ENCODE results near the gene USP49.
"Not testable (repeated sequence)": the region's sequence is repeated elsewhere in the genome, so short reads cannot be mapped to it uniquely, and the experiment has no call there.

USP49 gene

DNA sequence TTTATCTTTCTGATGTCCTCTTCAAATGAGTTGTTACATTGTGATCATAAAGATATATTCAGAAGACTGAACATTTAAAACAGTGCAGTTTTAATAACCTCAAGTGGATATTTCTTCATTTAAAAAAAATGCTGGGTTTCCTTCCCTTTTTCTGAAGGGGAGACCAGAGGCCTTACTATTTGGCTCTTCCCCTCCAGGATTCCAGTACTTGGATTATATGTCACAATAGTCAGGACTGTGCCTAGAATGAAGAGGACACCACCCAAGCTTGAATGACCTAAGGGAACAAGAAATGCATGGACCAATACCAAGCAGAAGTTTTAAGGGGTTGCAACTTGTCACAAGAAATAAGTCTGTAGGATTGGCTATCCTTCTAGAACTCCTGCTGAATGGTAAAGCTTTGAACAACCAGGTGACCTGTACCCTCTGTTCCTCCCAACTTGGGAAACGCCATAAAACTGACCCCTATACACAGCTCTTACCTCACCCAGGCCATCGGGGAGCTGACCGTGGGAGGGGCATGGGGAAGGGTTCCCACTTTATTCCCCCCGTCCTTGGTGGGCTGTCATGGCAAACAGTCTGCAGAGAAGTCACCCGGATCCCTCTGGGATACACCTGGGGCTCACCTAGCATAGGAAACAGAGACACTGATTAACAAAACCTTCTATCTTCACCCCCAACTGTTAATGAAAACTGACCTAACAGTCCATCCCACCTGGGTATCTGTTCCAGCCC, 117.5 kb downstream of the USP49 start:
- Mint-ChIP-seq H3K9me3 (no peaks in the 10 kb centered on the region), H3K4me1 (ENCODE audit: low read depth) (peaks cover 17% of the 10 kb centered on the region), H3K27me3 (peaks cover 4% of the 10 kb centered on the region), H3K27ac (no peak overlapping the region), H3K4me3 (no peak overlapping the region), H3K36me3 (ENCODE audit: low read depth) (peaks cover 5% of the 10 kb centered on the region)

DNA sequence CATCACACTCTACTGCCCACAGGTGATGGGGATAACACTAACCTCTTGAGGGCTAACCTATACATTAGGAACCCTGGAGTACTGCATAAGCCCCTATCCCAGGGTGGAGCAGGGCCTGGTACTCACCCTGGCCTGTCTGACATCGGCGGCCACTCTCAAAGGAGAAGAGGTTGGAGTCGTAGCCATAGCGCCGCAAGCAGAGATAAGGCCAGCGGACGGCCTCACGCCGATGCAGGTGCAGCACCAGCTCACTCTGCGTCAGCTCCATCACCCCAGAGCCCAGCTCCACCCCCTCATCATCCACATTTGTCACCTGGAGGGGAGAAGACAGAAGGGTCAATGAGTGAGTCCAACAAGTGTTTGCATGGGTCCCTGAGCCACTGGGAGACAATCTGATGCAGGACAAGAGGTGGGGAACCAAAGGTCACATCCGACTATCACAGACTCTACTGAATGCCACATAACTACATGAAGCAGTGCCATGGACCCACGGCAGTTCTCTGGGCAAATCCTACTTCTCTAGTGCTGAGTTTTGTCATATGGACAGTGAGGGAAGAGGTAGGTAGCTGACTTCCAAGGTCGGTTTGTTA, 119.8 kb downstream of the USP49 start:
- Mint-ChIP-seq H3K36me3 (ENCODE audit: low read depth) (peaks cover 18% of the 10 kb centered on the region), H3K27ac (no peak overlapping the region), H3K27me3 (no peaks in the 10 kb centered on the region), H3K9me3 (no peaks in the 10 kb centered on the region), H3K4me3 (no peak overlapping the region), H3K4me1 (ENCODE audit: low read depth) (peaks cover 10% of the 10 kb centered on the region)

DNA sequence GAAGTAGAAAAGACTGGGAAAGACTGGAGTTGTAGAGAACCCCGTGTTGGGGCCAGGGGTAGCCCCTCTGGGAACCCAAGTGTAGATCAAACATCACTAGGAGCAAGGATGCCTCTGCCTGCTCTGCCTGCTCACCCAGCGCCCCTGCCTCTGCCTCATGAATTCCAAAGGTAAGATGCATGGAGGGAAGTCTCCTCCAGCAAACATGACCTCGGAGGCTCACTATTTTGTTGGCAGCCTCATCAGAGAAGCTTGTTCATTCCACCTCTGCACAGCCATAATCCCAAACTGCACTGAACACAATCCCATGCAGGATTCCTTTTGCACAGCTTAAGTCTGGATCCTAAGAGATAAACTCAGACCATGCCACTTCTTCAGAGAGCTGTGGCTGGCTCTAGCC, 120.3 kb downstream of the USP49 start:
- peaks cover 10% of the 10 kb centered on the region for H3K4me1 Mint-ChIP-seq (ENCODE audit: low read depth)
- H3K27me3 Mint-ChIP-seq = no peaks in the 10 kb centered on the region
- H3K9me3 Mint-ChIP-seq = no peaks in the 10 kb centered on the region
- no peak overlapping the region for H3K27ac Mint-ChIP-seq
- peaks cover 18% of the 10 kb centered on the region for H3K36me3 Mint-ChIP-seq (ENCODE audit: low read depth)
- H3K4me3 Mint-ChIP-seq = no peak overlapping the region

DNA sequence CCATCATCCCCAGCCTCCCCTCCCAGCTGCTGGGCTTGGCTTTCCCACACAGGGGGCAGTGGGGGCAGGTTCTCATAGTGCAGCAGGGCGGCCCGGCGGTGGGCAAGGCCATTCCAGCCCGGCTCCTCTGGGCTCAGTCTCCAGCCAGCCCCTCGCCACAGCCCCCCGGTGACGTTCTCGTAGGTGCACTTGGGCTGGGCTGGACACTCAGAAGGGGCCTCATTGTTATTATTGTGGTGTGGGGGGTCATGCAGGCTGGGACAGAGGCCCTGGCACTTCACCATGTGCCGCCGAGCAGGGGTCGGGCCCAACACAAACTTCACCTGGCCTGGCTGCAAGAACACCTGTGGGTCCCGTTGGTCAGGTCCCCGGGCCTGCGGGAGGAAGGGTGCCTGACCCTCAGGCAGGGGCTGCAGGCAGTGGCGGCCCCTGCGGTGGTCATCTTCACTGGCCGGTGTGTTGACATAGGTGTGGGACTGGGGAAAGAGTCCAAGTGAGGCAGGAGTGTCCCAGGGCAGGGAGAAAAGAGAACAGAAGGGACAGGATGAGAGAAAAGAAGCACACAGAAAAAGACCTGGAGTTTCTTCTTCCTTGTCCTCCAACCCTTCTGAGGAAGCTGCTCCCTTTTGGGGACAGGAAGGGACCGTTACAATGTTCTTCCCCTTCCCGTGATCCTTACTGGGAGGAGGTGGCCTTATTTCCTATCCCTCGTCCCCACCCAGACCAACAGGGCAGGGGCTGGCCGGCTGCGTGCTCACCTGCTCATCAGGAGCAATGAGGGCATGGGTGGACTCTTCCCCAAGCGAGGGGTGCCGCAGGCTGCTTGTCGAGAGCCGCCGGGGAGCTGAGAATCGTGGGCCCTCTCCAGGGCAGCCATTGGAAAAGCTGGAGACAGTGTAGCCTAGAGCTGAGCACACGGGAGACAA, 123.9 kb downstream of the USP49 start:
- H3K4me1 Mint-ChIP-seq (ENCODE audit: low read depth) = peaks cover 3% of the 10 kb centered on the region
- H3K27me3 Mint-ChIP-seq = no peaks in the 10 kb centered on the region
- no peak overlapping the region for H3K4me3 Mint-ChIP-seq
- H3K36me3 Mint-ChIP-seq (ENCODE audit: low read depth) = peaks cover 18% of the 10 kb centered on the region
- no peaks in the 10 kb centered on the region for H3K9me3 Mint-ChIP-seq
- H3K27ac Mint-ChIP-seq = no peak overlapping the region

DNA sequence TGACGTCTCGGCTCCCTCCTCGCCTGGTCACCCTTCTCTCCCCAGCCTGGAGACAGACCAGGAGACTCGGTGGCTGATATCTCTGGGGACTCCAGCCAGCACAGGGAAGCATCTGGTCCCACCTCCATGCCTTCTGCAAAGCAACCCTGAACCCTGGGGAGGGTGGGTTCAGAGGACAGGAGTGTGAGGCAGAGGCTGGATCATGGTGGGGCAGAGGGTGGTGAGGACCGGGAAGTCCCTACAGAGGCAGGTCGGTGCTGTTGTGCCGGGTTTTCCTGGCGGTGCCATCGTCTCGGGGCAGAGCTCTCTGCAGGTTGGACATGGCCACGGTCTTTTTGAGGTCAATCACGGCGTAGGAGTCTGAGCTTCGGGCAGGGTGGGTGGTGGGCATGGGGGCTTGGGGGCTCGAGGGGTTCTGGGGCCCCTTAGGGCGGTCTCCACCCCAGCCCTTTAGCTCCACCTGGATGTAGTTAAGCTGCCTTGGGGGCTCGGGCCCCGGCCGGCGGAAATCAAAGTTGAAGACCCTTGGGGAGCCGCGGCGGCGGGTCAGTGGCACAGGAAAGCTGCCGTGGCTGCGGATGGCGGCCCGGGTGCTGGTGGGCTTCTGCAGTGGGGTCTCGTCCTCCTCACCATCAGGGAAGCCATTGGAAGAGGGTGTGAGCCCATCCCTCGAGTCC, 124.7 kb downstream of the USP49 start:
- Mint-ChIP-seq H3K9me3 (no peaks in the 10 kb centered on the region), H3K27me3 (no peaks in the 10 kb centered on the region), H3K4me1 (ENCODE audit: low read depth) (peaks cover 3% of the 10 kb centered on the region), H3K36me3 (ENCODE audit: low read depth) (peaks cover 18% of the 10 kb centered on the region), H3K27ac (no peak overlapping the region), H3K4me3 (no peak overlapping the region)

DNA sequence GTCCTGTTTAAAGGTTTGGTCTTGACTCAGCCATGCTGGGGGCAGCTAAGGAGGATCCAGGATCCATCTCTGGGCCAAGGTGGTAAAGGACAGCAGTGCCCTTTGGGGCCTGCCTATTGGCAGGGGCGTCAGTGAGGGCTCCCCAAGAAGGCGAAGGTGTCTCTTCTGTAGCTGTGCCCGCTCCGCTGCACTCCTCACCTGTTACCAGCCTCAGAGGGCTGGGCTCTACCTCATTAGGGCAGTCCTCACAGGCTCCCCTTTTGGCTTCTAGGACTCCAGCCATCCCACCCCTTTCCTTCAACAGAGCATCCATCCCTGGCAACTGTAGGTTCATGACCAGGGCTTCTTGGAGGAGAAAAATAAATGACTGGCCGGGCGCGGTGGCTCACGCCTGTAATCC, 125.8 kb downstream of the USP49 start:
- Mint-ChIP-seq H3K9me3 (no peaks in the 10 kb centered on the region), H3K4me3 (no peak overlapping the region), H3K4me1 (ENCODE audit: low read depth) (peaks cover 3% of the 10 kb centered on the region), H3K27ac (no peak overlapping the region), H3K36me3 (ENCODE audit: low read depth) (peaks cover 18% of the 10 kb centered on the region), H3K27me3 (no peaks in the 10 kb centered on the region)

DNA sequence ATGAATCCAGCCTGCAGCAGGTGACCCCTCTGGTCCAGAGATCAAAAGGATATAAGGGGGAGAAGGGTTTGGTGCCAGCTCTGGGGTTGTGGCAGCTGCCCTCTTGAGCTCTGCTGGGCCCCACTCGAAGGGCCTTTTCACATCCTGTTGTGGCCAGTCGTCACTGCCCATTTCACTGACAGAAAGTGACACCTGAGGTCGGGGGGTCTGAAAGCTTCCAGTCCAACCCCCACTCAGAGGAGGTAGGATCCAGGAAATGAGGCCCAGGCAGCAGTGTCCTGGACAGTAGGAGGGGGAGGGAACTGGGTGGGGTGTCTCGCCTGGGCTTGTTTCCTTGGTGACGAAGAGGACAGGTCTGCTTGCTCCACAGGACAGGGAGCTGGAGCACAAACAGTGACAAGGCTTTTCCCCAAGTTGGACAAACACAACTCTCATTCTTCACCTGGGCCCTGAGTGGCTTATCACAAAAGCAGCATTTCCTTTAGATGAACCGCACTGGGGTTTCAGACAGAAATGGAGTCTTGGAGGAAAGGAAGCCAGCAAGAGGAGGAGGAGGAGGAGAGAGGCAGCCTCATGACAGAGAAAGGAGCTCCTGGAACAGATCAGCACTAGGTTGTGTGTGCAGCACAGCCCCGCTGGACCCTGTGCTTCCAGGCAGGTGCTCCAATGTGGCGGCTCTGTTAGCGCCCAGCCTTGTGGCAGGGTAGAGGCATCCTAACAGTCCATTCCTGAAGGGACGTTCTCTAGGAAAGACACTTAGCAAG, 126.4 kb downstream of the USP49 start:
- no peaks in the 10 kb centered on the region for H3K27me3 Mint-ChIP-seq
- peaks cover 3% of the 10 kb centered on the region for H3K4me1 Mint-ChIP-seq (ENCODE audit: low read depth)
- H3K27ac Mint-ChIP-seq = no peak overlapping the region
- no peak overlapping the region for H3K4me3 Mint-ChIP-seq
- peaks cover 14% of the 10 kb centered on the region for H3K36me3 Mint-ChIP-seq (ENCODE audit: low read depth)
- H3K9me3 Mint-ChIP-seq = no peaks in the 10 kb centered on the region

DNA sequence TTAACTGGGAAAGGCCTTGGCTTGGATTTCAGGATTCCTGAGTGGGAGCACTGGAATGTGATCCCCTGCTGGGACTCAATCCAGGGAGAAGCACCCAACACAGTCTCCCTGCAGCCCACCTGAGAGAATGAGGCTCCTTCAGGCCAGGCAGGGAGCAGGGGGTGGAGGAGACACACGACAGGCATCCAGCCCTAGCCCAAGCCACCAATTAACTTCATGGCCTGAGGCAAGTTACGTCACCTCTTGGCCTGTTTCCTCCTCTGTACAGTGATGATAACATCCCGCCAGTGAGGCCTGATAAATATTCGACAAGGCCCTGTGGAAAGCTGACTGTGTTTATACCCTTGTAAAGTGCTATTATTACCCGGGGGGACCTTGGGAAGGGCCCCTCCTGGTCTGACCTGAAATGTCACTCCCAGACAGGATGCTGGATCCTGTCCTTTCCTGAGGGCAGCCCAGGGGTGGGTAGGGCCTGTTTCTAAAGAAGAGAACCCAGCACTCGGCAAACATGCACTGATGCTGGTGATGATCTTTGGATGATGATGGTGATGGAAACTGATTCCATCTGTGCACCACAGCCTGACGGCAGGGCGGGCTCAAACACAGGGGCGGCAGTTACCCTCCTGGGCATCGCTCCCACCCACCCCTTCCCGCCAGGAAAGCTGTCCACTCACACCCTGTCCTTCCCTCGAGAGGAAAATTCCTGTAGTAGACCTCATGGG, 127.9 kb downstream of the USP49 start:
- Mint-ChIP-seq H3K27ac (no peak overlapping the region), H3K4me3 (no peak overlapping the region), H3K4me1 (ENCODE audit: low read depth) (peaks cover 3% of the 10 kb centered on the region), H3K27me3 (no peaks in the 10 kb centered on the region), H3K36me3 (ENCODE audit: low read depth) (peaks cover 12% of the 10 kb centered on the region), H3K9me3 (no peaks in the 10 kb centered on the region)

DNA sequence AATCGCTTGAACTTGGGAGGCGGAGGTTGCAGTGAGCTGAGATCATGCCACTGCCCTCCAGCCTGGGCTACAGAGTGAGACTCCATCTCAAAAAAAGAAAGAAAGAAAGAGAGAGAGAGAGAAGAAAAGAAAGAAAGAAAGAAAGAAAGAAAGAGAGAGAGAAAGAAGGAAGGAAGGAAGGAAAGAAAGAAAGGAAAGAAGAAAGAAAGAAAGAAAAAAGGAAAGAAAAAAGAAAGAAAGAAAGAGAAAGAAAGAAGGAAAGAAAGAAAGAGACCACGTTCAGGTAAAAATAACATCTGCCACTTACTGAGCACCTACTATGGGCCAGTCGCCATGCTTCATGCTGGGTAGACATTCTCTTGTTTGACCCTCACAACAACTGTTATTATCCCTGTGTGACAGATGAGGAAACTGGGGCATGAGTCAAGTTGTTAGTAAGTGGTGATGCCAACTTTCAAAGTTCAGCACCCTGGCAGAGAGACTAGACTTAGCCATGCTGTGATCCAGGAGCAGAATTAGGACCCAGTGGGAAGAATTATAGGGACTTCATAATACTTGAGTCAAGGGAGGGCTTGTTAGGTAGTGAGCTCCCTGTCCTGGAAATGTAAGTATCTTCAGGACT, 129.0 kb downstream of the USP49 start:
- not testable (repeated sequence) for H3K9me3 Mint-ChIP-seq; H3K36me3 Mint-ChIP-seq (ENCODE audit: low read depth); H3K4me3 Mint-ChIP-seq; H3K27me3 Mint-ChIP-seq; H3K4me1 Mint-ChIP-seq (ENCODE audit: low read depth)
- H3K27ac Mint-ChIP-seq = peak overlapping the region; percentile 45

DNA sequence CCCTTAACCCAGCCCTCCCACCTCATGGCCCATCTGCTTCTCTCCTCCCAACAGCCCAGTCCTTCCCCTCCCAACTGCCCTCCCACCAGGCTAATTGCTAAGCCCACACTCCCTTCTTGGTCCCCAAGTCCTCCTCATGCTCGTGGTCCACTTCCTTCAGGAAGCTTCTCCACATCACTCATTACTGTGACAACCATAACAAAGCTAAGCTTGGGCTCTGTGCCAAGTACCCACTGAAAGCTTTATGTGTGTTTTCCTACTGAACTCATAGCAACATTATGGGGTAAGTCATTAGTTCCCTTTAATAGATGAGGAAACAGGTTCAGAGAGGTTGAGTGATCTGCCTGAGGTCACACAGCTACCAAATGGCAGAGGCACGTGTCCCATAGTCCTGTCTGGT, 131.7 kb downstream of the USP49 start:
- Mint-ChIP-seq H3K27me3 (no peaks in the 10 kb centered on the region), H3K4me3 (no peak overlapping the region), H3K36me3 (ENCODE audit: low read depth) (no peaks in the 10 kb centered on the region), H3K27ac (no peak overlapping the region), H3K9me3 (no peaks in the 10 kb centered on the region), H3K4me1 (ENCODE audit: low read depth) (no peaks in the 10 kb centered on the region)

DNA sequence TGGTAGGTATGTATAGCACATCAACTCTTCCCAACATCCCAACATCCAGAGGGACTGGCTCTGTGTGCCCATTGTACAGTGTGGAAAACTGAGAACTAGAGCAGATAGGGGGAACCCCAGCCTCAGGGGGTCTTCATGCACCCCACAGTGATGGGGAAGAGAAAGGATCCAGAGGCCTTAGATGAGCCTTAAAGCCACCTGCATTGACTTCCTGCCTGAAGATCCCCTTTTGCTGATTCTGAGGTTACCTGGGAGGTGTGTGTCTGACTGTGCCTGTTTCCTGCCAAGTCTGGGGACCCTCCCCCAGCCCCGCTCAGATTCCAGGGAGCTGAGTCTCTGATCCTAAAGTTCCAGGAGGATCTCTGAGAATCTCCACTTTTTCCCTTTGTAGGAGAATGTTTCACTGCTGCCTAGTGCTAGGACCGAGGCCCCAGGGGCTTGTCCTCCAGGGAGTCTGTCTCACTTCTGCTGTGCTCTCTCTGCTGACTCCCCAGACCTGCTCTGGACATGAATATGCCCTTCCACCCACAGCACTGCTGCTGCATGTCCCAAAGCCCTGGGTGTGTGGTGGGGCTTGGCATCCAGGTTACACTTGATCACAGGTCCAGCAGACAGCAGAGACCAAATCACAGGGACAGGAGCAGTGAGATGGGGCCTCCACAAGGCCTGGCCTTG, 135.1 kb downstream of the USP49 start:
- Mint-ChIP-seq H3K4me1 (ENCODE audit: low read depth) (no peaks in the 10 kb centered on the region), H3K36me3 (ENCODE audit: low read depth) (no peaks in the 10 kb centered on the region), H3K9me3 (no peaks in the 10 kb centered on the region)

DNA sequence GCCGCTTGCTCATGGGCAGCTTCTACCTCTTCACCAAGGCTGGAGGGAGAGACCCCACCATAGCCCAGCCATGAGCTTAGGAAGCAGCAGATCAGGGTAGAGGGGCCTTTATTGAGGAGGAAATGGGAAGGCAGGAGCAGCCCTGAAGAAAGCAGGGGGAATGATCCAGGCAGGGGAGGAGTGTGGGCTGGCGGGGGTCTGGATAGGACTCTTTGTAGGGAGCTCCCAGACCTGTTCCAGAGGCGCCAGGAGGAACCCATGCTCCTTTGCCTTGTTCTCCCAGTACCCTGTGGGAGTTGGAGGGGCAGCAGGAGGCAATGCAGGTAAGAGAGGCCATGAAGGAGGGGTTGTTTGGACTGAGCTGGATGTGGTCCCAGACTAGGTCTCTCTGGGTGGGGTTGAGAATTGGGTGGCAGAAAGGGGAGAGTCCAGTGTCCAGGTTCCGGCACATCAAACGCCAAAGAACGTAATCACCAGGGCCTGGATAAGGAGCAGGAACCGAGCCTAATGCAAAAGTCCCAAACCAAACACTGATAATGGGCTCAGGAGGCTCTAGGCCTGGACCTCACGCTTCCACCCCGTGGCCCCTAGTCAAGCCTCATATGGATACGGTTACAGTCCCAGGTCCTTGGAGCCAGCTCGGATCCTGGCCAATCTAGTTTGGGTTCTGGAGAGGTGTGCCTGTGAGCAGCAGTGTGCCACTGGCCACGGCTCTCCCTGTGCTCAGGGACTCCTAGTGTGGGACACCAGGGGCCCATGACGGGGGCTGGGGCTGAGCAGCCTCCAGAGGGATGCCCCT, 135.9 kb downstream of the USP49 start:
- Mint-ChIP-seq H3K27ac (no peak overlapping the region), H3K4me1 (ENCODE audit: low read depth) (no peaks in the 10 kb centered on the region), H3K36me3 (ENCODE audit: low read depth) (no peaks in the 10 kb centered on the region), H3K27me3 (no peaks in the 10 kb centered on the region), H3K9me3 (no peaks in the 10 kb centered on the region), H3K4me3 (no peak overlapping the region)

More for the DNA sequence above, 135.1 kb downstream of the USP49 start:
- Mint-ChIP-seq H3K27me3 (no peaks in the 10 kb centered on the region), H3K4me3 (no peak overlapping the region), H3K27ac (no peak overlapping the region)
